ENCODE results near the gene VSTM2L. TPM values are rescaled to one million over a fixed set of nuclear protein-coding genes. Genes with fewer than 3 reads are reported as not detected.

VSTM2L gene
- polyA plus RNA-seq, 1 donor from 2014 or later, result 22.1 TPM

DNA sequence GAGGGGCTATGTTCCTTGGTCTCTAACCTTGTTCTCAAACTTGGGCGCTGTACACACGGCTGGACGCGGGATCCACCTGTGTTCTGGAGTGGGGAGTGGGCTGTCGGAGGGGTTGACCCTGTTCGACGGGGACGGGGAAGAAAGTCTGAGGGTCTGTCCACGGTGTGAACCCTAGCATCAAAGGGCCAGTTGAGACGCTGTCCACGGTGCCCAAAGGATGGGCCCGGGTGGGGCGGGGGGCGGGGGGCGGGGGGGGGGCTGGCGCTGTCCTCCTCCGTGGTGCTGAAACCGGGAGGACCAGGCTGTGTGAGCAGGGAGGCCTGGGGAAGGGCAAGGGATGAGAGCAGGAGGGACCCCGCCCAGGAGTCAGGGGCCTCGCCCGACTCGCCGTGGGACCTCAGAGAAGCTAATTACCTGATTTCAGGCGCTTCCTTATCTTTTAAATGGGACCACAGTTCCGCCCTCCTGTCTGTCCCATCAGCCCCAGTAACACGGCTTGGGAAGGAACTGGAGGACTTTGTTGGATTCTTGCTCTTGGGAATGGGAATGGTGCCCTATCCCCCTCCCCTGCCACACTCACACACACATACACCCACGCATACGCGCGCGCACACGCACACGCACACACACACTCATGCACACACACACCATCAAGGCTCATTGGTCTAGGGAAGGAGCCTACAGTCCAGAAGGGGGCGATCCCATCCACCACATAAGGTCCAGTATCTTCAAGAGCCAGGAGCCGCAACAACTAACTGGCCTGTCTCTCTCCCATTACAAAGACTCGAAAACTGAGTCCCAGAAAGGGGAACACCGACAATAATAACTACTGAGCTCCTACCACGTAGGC lies 1.0 kb upstream of the VSTM2L start:
- no peak overlapping the region for H3K9ac ChIP-seq (ENCODE audit: low read length)
- TF ChIP-seq REST (IDR thresholded peaks at IDR 0.05; ENCODE audit: borderline replicate concordance), result no peak
- TF ChIP-seq, protein P1, sequence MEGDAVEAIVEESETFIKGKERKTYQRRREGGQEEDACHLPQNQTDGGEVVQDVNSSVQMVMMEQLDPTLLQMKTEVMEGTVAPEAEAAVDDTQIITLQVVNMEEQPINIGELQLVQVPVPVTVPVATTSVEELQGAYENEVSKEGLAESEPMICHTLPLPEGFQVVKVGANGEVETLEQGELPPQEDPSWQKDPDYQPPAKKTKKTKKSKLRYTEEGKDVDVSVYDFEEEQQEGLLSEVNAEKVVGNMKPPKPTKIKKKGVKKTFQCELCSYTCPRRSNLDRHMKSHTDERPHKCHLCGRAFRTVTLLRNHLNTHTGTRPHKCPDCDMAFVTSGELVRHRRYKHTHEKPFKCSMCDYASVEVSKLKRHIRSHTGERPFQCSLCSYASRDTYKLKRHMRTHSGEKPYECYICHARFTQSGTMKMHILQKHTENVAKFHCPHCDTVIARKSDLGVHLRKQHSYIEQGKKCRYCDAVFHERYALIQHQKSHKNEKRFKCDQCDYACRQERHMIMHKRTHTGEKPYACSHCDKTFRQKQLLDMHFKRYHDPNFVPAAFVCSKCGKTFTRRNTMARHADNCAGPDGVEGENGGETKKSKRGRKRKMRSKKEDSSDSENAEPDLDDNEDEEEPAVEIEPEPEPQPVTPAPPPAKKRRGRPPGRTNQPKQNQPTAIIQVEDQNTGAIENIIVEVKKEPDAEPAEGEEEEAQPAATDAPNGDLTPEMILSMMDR (IDR thresholded peaks at IDR 0.05; ENCODE audit: poor library complexity, severe bottlenecking), result peak; percentile 32
- TF ChIP-seq MXI1 (conservative IDR thresholded peaks at IDR 0.05; ENCODE audit: poor library complexity, severe bottlenecking), result no peak
- TF ChIP-seq SMC3 (conservative IDR thresholded peaks at IDR 0.05; ENCODE audit: poor library complexity), result peak; percentile 29
- no peak for TF ChIP-seq EP300 (conservative IDR thresholded peaks at IDR 0.05; ENCODE audit: poor library complexity, severe bottlenecking)
- no peaks in the 10 kb centered on the region for H3K9me2 ChIP-seq (ENCODE audit: insufficient read depth, low read length)
- peak overlapping the region; percentile 64 for H3K4me3 ChIP-seq (ENCODE audit: low read length)
- H3K4me2 ChIP-seq (ENCODE audit: low read length), result no peak overlapping the region
- no peak overlapping the region for H3K27ac ChIP-seq (ENCODE audit: low read length)
- no peaks in the 10 kb centered on the region for H4K20me1 ChIP-seq (ENCODE audit: insufficient read depth)
- H3K27me3 ChIP-seq (ENCODE audit: insufficient read depth, low read depth, low read length), result no peaks in the 10 kb centered on the region
- no peaks in the 10 kb centered on the region for H3K9me3 ChIP-seq (ENCODE audit: low read length)
- no peaks in the 10 kb centered on the region for H3F3A ChIP-seq (ENCODE audit: insufficient read depth, low read length, poor library complexity, severe bottlenecking)
- no peaks in the 10 kb centered on the region for H3K79me2 ChIP-seq (replicated peaks; ENCODE audit: insufficient read depth, low read length)
- no peak overlapping the region for H2AFZ ChIP-seq (ENCODE audit: low read depth, low read length)
- no peaks in the 10 kb centered on the region for H3K36me3 ChIP-seq (ENCODE audit: insufficient read depth, low read length)

GRCh38 chr20:37903317-37904007 lies 535 bp downstream of the VSTM2L start:
- Histone ChIP-seq H3K4me3 (ENCODE audit: low read length) (peak overlapping the region; percentile 64), H3F3A (ENCODE audit: insufficient read depth, low read length, poor library complexity, severe bottlenecking) (no peaks in the 10 kb centered on the region), H3K9ac (ENCODE audit: low read length) (peak overlapping the region; percentile 55), H3K9me2 (ENCODE audit: insufficient read depth, low read length) (no peaks in the 10 kb centered on the region), H3K9me3 (ENCODE audit: low read length) (no peaks in the 10 kb centered on the region), H3K27me3 (ENCODE audit: insufficient read depth, low read depth, low read length) (no peaks in the 10 kb centered on the region), H3K79me2 (replicated peaks; ENCODE audit: insufficient read depth, low read length) (no peaks in the 10 kb centered on the region), H2AFZ (ENCODE audit: low read depth, low read length) (no peak overlapping the region), H3K4me2 (ENCODE audit: low read length) (no peak overlapping the region), H4K20me1 (ENCODE audit: insufficient read depth) (no peaks in the 10 kb centered on the region), H3K27ac (ENCODE audit: low read length) (no peak overlapping the region), H3K36me3 (ENCODE audit: insufficient read depth, low read length) (no peaks in the 10 kb centered on the region)
- TF ChIP-seq EP300 (conservative IDR thresholded peaks at IDR 0.05; ENCODE audit: poor library complexity, severe bottlenecking), result no peak
- TF ChIP-seq, protein P1 (IDR thresholded peaks at IDR 0.05; ENCODE audit: poor library complexity, severe bottlenecking), result peak; percentile 55
- TF ChIP-seq POLR2AphosphoS5 (IDR thresholded peaks at IDR 0.05), result no peak
- TF ChIP-seq MXI1 (conservative IDR thresholded peaks at IDR 0.05; ENCODE audit: poor library complexity, severe bottlenecking), result no peak
- peak; percentile 39 for TF ChIP-seq SMC3 (conservative IDR thresholded peaks at IDR 0.05; ENCODE audit: poor library complexity)
